ENCODE measurements around the gene RPS19.

GRCh38 chr19:41866284-41866683 is 6.2 kb downstream of the RPS19 start:
- no peak for TF ChIP-seq YY1 (IDR thresholded peaks at IDR 0.05; ENCODE audit: insufficient read depth, insufficient read length)
- no peak for TF ChIP-seq ZNF274 (IDR thresholded peaks at IDR 0.05; ENCODE audit: low read depth, low read length)
- no peak for TF ChIP-seq SUZ12 (IDR thresholded peaks at IDR 0.05; ENCODE audit: extremely low read depth, insufficient read depth, insufficient read length)
